ENCODE measurements around the gene SARS1.
"Not testable (repeated sequence)": the region's sequence is repeated elsewhere in the genome, so short reads cannot be mapped to it uniquely, and the experiment has no call there.

Gene SARS1

DNA sequence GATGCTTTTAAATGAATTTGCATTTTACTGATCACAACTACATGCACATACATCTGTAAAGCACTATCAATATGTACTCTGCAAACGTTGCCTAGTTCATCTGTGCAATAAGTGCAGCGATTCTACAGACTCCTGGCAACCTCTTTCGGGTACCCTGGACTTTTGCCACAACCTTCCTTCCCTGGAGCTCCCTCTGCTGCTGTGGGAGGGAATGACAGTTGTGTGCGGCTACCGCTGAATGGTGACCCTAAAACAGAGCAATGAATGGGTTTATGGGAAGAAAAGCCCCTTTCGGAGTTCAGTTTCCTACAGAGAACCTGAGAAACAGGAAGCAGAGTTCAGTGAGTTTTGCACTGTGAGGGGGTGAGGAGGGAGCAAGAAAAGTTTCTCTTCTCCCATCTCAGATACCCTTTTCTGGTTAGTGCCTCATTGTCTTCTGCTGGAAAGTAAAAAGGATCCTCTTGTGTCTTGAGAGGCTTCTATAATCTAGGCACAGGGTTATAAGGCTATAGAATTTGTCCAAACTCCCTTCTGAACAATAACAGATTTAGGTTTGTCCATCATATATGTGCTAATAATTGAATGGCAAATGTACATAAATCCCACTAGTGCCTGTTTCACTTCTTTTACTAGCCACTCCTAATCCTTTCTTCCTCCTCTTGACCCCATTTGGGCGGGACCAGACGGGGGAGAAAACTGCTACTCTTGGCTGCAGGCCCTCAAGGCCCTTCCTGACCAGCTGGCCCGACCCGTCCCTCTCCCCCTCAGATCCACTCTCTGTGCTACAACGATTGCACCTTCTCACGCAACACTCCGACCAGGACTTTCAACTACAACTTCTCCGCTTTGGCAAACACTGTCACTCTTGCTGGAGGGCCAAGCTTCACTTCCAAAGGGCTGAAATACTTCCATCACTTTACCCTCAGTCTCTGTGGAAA, 19.8 kb upstream of the SARS1 start:
- DNase-seq (ENCODE audit: low read depth) = peak; percentile 11

DNA sequence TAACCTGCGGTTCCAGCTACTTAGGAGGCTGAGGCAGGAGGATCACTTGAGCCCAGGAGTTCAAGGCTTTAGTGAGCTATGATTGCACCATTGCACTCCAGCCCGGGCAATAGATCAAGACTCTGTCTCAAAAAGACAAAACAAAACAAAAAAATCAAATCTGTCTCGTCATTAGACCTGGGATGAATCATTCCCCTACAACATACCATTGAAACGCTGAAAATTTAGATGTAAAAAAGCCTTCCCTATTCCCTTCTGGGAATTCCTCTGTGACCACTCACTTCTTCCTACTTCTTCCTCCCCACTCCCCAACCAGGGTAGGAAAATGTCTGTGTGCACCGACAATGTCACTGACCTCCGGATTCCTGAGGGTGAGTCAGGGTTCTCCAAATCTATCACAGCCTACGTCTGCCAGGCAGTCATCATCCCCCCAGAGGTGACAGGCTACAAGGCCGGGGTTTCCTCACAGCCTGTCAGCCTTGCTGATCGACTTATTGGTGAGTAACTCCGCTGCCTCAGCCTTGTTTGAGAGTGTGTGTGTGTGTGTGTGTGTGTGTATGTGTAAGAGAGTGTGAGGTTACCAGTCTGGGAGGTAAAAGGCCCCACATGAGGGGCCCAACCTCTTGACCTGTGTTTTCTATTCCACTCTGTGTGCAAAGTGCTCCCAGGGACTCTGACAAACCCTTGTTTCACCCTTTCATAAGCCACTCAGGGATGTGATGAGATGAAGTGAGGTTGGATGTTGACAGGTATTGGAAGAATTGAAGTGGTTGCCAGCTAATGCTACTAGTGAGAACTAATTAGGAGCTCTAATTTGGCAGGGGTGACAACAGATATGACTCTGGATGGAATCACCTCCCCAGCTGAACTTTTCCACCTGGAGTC, 16.3 kb upstream of the SARS1 start:
- no peak for DNase-seq (ENCODE audit: low read depth)

DNA sequence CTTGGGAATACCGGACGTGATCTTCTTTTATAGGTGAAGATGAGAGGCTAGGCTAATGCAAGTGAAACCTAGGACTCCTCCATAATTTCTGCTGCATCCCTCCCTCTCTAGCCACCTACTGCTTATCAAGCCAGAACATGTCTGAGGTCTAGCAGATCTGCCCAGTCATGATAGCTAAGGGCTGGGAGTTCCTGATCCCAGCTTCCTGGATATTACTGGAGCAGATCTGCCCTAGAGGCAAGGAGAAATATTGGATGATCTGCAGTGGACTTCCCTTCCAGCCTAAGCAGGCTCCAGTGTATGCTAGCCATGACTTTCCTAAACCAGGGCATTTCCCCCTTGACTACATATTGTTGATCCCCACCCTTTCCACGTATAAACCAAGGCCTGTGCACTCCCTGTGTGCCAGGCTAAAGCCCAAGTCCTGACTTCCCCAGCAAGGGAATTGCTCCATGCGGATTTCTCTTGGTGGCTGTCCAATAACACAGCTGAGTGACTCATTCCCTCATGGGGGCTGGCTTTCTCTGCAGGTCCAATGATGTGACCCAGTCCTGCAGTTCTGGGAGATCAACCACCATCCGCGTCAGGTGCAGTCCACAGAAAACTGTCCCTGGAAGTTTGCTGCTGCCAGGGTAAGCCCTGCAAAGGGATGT, 15.5 kb upstream of the SARS1 start:
- DNase-seq (ENCODE audit: low read depth) = no peak

DNA sequence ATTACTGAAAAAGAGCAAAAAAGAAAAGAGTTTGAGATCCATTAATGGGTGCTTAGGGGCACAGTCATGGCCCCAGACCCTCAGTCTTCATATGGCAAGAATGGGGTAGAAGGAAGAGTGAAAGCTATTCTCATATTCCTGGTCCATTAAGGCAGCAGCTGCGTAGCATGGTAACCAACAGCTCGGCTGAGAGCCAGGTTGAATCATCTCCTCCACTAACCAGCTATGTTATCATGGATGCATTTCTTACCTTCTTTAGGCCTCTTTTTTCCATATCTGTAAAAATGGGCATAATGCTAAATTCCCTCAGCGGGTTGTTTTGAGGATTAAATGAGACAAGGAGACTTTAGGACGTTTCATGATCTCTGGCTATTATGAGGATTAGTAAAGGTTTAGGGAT, 15.0 kb upstream of the SARS1 start:
- no peak for DNase-seq (ENCODE audit: low read depth)

DNA sequence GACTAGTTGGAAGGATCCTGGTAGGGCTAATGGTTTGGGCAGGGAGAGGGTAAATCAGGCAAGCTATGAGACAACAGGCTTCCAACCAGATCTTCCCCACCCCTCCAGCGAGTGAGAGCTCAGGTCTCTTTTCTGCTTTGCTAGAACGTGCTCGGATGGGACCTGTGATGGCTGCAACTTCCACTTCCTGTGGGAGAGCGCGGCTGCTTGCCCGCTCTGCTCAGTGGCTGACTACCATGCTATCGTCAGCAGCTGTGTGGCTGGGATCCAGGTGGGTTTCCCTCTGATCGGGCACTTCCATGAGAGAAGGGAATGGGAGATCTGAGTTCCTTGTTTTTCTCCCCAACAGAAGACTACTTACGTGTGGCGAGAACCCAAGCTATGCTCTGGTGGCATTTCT, 14.0 kb upstream of the SARS1 start:
- DNase-seq (ENCODE audit: low read depth) = no peak

DNA sequence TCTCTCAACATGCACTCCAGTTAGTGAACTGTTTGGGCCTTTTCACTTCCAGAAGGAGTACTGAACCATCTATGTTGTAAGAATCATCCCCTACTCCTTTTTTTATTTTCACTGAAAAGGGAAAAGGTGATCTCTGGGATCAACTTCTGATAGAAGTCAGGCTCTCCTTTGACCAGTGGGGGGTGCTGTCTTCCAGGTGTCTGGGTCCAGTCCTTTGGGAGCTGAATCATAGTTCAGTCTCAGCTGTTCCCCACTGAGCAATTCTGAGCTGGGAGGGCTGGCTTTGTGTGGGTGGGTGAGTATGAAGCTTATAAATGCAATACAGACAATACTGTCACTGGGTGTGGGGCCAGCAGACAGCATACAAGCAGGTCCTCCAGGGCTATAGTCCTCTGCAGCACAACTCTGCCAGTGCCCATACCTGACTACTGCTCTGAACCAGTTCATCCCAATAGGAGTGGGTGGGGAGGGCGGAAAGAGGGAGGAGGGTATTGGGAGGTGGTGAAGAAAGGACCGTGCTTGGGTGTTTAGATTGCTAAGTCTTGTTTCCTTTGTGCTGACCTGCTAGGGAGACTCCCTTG, 12.5 kb upstream of the SARS1 start:
- DNase-seq (ENCODE audit: low read depth) = no peak

DNA sequence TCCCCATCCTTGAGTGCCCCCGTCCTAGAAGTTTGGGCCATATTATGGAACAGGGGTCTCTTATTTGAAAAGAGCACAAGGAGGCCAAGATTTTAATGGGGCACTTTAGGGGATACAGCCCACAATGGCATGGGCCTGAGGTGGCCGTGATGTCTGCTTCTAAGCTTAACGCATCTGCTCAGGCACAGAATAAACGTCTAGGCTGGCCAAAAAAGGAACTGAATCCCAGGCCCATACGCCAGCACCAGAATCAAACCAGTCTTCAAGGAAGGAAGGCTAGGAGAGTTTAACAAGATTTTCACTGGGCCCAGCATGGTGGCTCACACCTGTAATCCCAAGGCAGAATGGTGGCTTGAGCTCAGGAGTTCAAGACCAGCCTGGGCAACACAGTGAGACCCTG, 9.2 kb upstream of the SARS1 start:
- DNase-seq (ENCODE audit: low read depth) = no peak

DNA sequence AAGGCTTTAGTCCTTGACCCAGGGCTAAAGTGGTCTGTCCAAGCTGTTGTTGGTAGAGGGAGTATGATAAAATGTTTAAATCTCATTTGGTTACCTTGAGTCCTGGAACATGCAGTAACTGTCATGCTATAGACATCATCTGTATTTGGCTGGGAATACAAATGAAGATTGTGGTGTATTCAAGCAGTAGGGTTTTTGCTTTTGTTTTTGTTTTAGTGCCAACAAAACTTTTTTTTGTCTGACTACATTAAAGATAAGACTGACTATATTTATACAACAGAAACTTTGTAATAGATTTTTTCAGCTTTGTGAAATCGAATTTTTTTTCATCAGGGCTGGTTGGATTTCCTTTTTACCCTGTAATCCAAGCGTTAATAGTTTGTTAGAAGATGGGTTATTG, 7.4 kb upstream of the SARS1 start:
- DNase-seq (ENCODE audit: low read depth) = no peak

DNA sequence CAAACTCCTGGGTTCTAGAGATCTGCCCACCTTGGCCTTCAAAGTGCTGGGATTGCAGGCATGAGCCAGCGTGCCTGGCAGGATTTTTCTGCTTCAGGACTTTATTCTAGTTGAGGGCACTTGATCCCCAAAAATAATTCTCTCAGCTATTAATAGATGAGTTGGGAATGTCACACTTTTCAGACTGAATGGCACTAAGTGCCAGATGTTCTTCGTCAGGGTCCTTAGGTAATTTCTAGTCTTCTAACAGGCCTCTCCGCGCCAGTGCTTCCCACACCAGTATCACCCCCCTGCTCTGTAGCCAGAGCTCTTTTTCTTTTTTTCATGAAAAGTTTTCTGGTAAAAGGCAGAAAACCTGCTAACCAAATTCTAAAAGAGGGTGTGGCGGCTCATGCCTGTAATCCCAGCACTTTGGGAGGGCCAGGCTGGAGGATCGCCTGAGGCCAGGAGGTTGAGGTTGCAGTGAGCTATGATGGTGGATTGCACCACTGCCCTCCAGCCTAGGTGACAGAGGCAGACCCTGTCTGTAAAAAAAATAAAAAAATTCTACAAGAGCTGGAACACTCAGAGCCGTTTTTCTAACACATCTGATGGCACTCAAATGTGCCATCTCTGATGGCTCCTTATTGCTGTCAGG, 6.1 kb upstream of the SARS1 start:
- DNase-seq (ENCODE audit: low read depth) = no peak

DNA sequence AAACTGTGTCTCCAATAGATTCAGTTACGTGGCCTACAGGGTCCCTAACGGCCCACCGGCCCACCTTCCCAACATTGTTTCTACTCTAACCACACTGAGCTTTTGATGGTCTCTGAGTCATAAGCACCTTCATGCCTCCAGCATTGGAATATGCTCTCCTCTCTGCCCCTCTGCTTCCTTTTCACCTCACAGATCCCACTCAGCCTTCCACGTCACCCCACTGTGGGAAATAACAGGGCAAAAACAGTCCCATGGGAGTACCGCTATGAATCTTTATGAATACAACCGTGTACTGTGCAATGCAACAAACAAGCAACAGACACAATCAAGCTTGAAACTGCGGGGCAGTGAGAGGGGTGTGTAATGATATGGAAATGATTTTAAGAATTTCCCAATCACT, 5.3 kb upstream of the SARS1 start:
- no peak for DNase-seq (ENCODE audit: low read depth)

DNA sequence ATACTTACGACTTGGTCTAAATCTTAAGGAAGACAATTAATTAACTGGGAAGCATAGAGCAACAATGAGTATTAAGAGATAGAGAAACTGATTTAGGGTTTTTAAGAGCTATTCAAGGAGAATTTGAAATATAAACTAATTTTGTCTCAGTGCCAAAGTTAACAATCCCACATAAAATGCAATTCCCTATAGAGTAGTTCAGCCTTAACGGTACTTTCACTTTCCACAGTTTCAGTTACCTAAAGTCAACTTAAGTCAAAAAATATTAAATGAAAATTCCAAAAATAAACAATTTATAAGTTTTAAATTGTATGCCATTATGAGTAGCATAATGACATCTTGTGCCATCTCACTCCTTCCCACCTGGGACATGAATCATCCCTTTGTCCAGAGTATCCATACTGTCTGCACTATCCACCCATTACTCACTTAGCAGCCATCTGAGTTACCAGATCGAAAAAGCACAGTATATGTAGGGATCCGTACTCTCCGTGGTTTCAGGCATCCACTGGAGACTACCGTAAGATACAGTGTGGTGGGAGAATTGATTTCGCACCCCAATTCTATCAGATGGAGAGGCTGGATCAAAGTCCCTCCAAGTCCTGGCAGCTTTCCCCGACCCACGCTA, 4.8 kb upstream of the SARS1 start:
- DNase-seq (ENCODE audit: low read depth) = no peak

DNA sequence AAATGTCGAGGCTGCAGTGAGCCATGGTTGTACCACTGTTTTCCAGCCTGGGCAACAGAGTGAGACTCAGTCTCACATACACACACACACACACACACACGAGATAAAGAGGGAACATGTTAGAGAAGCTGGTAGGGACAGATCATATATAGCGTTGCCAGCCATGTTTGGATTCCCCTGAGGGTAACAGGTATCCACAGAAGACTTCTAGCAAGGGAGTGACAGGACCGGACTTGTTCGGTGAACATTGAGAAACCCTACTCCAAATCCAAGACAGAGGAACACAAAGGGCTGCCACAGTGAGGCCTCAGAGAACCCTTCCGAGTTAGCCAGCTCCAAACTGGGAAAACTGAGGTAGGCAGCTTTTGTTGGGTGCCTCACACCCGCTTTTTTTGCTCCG, 3.7 kb upstream of the SARS1 start:
- no peak for DNase-seq (ENCODE audit: low read depth)

DNA sequence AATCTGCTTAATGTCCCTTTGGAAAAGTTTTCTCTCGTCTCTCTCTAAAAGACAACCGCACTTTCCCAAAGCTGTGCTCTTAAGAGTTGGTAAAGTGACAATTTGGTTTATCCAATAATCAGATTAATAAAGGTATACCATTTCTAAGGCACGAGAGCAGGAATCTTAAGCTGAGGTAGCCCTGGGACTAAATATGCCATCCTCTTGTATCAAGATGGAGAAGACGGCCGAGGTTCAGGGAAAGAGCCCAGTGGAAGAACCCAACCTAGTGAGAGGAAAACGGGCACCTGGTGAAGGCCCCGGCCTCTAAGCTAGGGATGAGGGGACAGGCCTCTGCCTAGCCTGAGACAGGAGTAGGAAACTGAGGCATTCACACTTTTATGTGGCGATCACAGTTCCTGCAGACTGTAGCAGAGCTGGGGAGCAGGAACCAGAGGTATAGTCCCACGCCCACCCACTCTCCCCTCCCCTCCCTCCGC, 334 bp upstream of the SARS1 start:
- DNase-seq (ENCODE audit: low read depth) = no peak

DNA sequence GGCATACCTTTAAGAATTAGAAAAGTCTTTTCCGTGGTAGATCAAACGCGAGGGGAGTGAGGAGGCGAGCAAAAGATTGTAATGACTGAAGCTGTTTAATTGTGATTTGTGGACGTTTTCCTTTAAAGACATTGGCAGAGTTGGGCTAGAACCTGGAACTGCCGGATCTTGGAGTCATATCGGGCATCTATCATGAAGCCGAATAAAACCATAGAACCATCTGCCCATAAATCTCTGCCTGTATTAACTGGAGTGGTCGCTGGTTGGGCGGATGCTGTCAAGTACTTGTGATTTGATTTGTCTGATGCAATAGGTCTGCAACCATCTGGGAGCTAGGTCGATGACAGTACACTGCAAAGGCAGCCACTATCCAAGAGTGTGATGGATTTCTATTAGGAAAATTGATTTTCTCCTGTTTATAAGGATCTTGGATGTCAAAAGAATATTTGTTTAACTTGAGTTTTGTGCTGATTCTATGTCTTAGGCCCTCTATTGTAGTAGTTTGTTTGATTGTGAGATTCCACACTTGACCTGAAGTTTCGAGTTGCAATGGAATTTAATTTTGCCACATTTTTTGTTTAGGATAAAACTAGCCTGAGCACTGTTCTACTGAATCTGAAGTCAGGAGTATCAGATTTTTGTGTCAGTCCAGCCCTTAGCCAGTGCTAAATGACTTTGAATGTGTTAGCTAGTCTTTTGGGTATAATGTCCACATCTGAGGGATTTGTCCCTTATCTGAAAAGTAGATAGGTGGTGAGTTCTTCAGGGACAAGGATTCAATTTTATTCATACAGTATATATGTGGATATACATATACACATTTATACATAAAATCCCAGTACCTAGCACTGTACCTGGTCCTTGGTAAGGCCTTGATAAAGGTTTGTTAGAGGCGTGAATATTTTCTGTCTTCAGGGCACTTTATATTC, 1.2 kb downstream of the SARS1 start:
- DNase-seq (ENCODE audit: low read depth) = no peak

DNA sequence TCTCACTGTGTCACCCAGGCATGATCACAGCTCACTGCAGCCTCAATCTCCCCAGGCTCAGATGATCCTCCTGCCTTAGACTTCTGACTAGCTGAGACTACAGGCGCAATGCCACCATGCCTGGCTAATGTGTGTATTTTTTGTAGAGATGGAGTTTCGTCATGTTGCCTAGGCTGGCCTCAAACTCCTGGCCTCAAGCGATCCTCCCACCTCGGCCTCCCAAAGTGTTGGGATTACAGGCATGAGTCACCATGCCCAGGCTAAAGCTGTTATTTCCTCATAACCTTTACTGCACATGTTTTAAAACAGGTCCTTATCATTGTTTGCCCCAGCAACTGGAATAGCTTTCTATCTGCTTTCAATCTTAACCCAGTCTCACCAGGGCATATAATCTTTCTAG, 2.9 kb downstream of the SARS1 start:
- DNase-seq (ENCODE audit: low read depth) = no peak

DNA sequence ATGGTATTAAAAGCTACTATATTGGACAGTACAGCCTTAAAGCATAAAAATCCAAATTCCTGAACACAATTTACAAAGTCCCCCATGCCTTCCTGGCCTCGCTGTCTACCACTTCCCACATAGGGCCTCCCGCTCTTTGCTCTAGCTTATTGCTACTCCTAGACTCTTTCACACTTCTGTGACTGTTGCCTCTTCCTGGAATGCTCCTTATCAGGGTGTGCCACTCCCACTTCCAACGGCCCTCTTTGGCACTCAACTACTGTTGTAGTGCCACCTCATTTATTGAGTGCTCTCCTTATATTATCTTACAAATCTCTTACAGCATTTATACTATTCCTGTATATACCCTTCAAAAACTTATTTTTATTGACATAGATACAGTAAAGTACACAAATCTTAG, 4.8 kb downstream of the SARS1 start:
- no peak for DNase-seq (ENCODE audit: low read depth)

DNA sequence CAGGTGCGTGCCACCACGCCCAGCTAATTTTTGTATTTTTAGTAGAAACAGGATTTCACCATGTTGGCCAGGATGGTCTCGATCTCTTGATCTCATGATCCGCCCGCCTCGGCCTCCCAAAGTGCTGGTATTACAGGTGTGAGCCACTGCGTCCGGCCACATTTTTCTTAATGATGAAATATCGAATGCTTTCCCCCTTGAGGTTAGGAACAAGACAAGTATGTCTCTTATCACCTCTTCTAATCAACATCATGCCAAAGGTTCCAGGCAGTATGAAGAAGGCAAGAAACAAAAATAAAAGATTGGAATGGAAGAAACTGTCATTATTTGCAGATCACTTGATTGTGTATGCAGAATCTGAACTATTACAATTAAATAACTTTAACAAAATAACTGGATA, 7.5 kb downstream of the SARS1 start:
- DNase-seq (ENCODE audit: low read depth) = not testable (repeated sequence)

DNA sequence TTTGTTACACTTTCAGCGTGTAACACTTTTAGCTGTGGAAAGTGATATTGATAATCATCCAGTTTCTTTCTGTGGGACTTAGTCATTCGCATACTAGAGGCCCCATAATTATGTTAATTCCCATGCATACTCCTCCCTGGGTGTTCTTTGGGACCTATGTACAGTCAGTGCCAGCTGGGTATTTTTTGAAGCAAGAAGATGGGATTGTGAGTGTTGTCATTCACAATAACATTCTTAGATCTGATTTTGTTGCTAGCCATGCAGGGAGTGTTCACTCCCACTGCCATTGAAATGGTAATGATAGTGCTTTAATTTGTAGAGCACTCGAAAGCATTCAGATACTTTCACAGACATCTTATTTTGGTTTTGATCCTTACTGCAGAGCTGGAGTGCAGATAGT, 11.6 kb downstream of the SARS1 start:
- DNase-seq (ENCODE audit: low read depth) = no peak

DNA sequence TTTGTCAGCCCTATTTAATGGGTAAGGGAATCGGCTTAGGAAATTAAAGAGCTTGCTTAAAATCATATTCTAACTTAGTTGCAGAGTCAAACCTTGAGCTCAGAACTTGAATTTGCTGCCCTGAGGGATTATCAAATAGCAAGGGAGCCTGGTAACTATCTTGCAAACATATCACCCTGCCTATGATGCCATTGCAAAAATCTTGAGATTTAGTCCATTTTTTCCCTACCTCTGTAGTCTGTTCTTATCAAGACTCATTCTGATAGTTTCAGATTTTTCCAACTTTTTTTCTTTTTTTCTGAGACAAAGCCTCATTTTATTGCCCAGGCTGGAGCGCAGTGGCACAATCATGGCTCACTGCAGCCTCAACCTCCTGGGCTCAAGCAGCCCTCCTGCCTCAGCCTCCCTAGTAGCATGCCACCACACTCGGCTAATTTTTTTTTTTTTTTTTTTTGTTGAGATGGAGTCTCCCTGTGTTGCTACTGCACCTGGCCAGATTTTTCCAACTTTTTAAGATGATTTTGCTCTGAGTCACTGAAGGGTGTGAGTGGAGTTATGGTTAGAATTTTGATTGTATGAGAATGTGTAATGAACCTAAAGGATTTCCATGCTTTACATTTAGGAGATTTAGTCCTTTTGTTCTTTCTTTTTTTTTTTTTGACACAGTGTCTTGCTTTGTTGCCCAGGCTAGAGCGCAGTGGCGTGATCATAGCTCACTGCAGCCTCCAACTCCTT, 12.2 kb downstream of the SARS1 start:
- DNase-seq (ENCODE audit: low read depth) = no peak
